Fibroblast of gingiva (primary cell): ENCODE results near the gene JMJD6.
"Not testable (repeated sequence)": the region's sequence is repeated elsewhere in the genome, so short reads cannot be mapped to it uniquely, and the experiment has no call there.

Experiments
- DNase-seq: peaks from one replicate; pipeline ENCODE4 v3.0.0-alpha.2; 2011; ENCODE audit warnings: low read depth

The JMJD6 gene

DNA sequence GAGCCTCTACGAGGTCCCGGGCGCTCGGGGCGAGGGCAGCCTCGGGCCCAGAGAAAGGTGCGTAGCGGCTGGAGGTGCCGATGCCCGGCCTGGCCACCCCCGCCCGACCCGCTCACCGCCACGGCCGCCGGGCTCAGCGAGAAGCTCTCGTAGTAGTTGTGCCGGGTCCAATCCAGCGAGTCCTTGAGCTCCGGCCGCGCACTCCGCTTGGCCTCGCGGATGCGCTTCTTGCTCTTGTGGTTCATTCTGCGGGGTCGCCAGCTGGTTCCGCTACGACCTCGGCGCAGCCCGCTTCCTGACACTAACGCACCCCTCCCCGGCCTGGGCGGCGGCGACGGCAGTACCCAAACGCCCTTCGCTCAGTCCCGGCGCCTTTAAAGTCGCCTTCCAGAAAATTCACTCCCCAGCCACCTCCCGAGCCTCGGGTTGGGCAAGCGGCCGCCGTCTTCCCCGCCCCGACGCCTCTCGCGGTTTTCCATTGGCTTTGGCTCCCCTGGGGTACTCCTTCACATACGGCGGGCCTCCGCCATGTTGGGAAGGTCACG lies at the start of gene JMJD6:
Gene JMJD6, minus strand, starts transcription at position 376 of the 545 bp plus-strand sequence. Its CDS starts 131 bp downstream, at position 245.
- peak; percentile 98 for DNase-seq

DNA sequence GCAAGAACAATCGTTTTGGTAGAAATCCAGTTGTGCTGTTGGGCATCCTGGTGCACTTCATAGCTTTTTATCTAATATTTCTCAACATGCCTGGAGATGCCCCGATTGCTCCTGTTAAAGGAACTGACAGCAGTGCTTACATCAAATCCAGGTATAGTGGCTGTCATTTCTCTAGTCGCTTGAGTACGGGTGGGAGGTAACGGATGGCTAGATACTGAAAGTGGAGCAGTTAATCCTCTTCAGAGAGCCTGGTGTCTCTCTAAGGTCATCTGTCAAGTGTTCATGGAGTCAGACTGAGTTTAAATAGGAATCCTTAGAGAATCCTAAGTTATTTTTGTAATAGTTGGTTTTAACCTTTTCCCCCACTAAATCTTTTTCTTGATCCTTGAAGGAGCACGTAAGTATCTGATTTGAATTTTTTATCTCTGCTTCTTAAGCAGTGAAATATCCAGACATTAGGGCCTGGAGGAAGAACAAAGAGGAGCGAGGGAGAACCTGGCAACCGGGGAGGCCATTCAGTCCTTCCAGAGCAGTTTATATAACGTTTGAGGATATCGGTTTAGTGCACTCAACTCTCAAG lies 48.7 kb upstream of the JMJD6 start:
- no peak for DNase-seq

DNA sequence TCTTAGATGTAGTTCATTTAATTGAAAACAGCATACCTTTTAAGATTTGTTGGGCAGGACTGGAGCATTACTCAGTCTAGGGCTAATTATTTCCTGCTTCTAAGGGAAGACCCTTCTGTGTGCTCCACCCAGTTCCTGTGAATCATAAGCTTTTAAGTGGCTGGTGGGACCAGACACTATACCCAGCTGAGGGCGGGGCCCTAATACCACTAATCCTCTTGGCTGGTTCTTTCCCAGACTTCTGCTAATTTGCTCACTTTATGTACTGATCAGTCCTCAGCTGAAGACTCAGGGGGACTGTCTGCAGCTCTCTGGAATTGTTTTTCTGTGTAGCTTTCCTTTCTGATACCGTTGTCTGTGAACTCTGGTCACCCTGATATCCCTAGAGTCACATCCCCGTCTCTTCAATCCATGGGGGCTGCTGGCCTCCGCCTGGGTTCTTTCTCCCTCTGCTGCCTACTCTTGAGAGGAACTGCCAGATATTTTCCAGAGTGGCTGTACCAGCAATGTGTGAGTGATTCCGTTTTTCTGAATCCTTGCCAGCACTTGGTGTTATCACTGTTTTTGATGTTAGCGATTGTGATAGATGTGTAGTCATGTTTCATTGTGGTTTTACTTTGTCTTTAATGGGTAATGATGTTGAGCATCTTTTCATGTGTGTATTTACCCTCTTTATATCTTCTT lies 46.6 kb upstream of the JMJD6 start:
- DNase-seq, result peak; percentile 36

DNA sequence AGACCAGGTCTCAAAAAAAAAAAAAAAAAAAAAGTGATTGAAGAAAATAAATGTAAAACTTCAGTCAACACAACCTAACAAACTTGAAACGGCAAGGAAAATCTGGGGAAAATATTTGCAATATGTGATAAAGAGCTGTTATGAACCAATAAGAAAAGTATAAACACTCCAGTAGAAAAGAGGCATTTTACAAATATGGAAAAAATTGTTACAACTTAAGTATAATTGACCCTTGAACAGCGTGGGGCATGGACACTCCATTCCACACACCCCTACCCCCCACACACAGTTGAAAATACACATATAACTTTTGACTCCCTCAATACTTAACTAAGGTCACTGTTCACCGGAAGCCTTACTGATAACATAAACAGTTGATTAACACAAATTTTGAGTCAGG lies 32.2 kb upstream of the JMJD6 start:
- no peak for DNase-seq

DNA sequence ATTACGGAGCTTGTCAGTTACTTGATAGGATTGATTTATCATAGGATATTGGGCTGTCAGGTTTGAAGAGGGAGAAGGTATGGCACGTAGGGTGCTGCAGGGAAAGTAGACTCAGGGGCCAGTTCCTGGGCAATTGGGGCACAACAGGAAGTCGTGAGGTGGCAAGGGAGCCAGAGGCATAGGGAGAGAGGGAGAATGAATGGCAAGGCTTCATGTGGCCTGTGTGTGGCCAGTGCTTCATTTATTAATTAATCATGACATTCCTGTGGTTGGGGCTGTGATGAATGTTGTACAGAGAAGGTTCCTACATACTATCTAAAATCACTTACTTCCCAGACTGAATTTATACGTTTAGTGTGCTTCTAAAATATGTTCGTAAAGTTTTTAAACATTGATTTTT lies 30.9 kb upstream of the JMJD6 start:
- no peak for DNase-seq

DNA sequence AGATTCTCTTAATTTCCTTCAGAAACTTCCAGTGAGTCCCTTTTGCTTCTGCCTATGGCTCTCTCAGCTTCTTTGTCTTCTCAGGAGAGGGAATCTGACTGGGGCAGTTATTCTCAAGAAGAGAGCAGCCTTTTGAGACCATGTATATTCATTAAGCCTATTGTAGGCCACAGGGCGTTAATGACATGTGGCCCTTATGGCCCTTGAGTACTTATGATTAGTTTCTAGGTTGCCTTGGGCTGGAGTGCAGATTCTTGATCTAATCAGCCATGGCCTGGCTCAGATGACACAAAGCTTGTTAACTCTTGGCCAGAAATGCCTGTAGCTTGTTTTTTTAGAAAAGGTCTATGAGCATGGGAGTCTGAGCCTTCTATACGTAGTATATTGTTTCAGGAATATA lies 28.9 kb upstream of the JMJD6 start:
- DNase-seq, result no peak

DNA sequence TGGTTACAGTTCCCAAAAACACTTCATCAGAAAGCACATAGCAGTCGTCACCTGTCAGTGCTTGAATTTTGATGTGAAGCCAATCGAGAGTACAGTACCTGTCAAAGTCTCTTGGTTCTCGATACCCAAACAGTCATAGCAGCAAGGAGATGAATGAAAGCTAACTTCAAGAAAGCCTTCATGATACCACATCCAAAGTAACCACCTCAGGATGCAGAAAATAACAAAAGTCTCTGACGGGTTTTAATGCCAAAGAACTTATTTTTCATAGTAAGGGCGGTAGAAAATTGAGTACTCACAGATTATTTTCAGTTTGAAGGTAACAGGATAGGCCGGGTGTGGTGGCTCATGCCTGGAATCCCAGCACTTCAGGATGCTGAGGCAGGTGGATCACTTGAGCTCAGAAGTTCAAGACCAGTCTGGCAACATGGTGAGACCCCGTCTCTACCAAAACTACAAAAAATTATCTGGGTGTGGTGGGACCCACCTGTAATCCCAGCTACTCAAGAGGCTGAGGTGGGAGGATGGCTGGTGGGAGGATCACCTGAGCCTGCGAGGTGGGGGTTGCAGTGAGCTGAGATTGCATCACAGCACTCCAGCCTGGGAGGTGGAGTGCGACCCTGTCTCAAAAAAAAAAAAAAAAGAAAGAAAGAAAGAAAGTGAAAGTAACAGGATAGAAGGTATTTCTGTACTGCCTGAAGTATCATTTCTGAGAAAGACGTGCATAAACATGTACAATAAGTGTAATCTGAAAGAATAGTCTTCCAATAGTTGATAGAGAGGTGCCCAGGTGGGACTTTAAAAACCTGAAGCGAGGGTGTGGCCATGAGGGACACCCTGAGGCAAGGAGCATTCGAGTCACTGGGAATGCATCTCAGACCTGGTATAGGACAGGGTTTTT lies 26.9 kb upstream of the JMJD6 start:
- DNase-seq, result no peak

DNA sequence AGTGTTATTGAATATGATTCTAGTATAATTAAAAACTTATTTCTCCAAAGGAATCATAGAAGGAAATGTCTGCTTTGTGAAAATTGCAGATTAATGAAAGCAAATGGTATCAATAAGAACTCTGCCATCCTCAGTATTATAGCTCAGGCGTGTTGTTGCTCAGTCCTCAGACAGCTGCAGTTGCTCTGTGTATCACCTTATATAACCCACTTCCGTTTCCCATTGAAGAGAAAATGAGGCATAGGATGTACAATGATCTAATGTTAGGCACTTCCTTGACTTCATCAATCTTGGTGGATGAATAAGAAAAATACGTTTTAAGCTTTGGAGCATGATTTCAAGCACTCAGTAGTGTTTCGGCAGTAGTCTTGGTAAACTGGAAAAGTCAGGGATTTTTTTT lies 25.6 kb upstream of the JMJD6 start:
- DNase-seq, result no peak

DNA sequence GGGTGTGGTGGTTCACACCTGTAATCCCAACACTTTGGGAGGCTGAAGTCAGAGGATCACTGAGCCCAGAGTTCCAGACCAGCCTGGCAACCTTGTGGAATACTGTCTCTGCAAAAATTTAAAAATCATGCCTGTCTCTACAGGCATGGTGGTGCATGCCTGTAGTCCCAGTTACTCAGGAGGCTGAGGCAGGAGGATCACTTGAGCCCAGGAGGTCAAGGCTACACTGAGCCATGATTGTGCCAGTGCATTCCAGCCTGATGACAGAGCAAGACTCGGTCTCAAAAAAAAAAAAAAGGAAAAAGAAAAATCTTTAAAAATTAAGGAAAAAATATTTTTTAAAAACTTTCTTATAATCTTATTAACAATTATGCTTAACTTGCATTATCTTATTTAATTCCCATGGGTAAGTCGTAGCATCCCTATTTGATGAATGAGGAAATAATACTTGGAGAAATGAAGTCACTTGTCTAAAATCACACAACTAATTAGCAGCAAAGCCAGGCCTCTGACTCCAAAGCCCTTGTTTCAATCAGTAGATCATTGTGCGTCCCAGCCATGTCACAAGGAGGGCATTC lies 25.1 kb upstream of the JMJD6 start:
- no peak for DNase-seq

DNA sequence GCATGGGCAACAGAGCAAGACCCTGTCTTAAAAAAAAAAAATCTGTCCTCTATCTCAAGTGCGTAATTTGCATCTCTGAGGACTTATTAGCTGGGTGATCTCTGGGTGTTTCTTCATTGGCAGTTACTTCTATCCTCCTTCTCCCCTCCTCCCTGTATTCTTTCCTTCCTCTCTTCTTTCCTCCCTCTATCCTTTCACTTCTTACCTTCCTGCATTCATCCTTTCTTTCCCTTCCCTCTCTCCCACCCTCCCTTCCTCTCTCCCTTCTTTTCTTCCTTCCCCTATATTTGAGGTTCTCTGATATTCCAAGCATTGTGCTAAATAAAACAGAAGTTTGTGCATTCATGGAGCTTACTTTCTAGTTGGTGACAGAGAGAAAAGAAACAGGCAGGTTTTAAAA lies 22.3 kb upstream of the JMJD6 start:
- DNase-seq, result no peak

DNA sequence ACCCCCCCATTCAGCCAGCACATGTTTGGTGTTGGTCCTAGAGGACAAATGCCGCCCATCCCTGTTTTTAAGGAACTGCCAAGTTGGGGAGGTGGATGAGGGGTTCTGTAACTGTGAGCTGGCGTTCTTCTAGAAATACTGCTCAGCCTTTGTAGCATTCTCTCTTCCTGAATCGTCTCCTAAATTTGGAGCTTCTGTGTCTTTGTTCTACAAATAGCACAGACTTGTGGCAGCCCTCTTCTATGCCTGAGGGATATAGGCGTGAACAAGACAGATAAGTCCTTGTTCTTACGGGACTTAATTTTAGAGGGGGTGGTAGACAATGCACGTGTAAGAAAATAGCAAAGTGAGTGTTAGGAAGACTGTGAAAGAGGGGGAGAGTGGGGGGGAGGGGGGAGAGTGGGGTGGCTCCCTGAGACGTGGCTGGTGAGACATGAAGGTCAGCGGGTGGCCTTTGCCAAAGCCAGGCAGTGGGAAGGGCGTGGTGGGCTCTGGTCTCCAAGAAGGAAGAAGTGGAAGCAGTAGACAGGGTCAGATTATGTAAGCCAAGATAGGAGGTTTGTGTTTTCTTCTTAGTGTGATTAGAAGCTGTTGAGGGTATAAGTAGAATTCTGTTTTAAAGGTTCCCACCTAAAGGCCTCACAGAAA lies 21.4 kb upstream of the JMJD6 start:
- no peak for DNase-seq

DNA sequence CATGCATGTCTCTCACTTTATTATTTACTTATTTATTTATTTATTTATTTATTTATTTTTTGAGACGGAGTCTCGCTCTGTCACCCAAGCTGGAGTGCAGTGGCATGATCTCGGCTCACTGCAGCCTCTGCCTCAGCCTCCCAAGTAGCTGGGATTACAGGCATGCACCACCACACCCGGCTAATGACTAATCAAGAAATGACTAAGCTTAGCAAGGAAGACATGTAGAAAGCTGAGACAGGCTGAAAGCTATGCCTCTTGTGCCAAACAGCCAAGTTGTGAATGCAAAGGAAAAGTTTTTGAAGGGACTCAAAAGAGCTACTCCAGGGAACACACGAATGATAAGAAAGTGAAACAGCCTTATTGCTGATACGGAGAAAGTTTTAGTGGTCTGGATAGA lies 19.4 kb upstream of the JMJD6 start:
- DNase-seq, result not testable (repeated sequence)

DNA sequence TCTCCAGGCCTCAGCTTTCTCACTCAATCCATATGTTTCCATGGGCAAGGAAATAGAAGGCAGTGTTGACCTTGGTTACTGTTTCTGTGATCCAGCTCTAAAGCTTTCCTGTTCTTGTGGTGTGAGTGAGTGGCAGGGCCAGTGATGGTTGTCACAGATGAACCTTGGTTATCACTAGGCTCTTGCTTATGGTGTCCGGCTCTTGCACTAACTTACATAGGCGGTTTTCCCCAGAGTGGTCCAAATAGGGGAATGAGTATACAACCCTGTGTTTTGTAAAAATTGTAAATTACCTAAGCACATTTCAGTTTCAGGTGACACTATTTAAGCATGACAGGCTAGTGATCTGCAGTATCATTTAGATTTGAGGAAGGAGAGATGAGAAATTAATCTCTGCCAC lies 18.3 kb upstream of the JMJD6 start:
- no peak for DNase-seq

DNA sequence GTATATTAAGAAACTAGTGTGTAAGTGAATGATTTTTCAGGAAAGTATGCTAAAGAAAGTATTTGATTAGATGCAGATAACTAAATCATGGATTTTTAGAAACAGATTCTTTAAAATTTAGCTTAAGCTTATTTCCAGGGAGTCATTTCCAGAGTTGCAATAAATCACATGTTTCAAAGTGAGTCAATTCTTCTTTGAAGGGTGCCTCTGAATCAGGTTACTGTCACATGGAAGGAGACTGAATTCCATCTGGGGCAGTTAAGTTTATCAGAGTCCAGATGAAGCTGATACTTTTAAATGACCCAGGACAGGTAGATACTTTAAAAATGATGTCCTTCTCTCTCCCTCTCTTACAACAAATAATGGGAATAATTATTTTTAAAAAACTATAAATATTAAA lies 16.6 kb upstream of the JMJD6 start:
- no peak for DNase-seq

DNA sequence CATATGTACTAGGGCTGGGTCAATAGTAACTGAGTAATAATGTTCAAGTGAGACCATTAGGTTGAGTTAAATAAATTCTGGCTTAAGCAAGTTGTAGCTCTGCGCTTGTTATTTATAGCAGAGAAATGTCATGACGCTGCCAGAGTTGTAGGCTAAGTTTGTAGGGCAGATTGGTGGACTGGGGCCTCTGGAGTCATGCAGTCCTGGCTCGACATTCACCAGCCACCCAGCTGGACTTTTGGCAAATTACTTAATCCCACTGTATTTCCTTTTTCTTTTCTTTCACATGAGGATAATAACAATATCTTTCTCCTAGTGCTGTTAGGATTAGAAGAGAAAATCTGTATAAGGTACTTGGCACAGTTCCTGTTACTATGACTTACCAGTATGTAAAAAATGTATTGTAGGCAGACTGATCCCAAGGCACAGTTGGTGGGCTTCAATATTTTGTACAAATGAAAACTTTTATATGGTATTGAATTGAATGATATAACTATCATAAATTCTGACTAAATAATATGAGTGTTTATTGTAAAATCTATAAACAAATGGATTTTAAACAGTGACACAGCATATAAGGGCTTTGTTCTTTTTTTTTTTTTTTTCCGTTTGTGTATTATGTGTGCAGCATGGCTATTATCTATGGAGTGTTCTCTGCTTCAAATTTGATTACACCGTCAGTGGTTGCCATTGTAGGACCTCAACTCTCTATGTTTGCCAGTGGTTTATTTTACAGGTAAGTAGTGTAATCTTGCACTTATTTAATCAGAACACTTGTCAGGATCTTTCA lies 14.1 kb upstream of the JMJD6 start:
- DNase-seq, result peak; percentile 21

DNA sequence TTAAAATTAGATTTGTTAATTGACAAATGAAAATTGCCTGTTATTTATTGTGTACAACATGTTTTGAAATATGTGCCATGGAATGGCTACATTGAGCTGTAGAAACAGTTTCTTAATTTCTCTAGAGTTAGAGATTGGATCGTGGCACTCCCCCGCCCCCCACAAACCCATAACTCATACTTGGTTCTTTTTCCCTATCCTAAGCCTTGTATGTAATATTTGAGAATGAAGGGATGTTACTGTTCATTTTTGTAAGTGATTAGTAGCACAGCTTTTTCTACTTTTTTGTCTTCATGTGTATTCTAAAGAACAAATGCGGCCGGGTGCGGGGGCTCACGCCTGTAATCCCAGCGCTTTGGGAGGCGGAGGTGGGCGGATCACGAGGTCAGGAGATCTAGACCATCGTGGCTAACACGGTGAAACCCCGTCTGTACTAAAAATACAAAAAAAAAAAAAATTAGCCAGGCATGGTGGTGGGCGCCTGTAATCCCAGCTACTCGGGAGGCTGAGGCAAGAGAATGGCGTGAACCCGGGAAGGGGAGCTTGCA lies 13.2 kb upstream of the JMJD6 start:
- DNase-seq, result not testable (repeated sequence)

DNA sequence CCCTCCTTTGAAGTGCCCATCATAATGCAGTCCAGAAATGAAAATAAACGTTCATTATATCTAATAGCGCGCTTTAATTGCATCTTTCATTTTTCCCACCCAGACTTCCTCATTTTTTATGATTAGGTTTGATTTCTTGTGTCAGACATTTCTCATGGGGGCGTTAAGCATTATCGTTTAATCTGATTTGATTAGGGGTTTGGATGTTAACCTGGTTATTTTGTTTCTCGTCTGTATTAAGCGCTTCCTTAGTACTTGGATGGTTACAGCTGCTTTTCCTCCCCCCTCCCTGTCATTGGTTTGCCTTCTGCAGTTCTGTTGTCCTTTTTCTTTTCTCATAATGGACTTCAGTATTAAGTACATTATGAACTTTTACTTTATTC lies 12.1 kb upstream of the JMJD6 start:
- no peak for DNase-seq

DNA sequence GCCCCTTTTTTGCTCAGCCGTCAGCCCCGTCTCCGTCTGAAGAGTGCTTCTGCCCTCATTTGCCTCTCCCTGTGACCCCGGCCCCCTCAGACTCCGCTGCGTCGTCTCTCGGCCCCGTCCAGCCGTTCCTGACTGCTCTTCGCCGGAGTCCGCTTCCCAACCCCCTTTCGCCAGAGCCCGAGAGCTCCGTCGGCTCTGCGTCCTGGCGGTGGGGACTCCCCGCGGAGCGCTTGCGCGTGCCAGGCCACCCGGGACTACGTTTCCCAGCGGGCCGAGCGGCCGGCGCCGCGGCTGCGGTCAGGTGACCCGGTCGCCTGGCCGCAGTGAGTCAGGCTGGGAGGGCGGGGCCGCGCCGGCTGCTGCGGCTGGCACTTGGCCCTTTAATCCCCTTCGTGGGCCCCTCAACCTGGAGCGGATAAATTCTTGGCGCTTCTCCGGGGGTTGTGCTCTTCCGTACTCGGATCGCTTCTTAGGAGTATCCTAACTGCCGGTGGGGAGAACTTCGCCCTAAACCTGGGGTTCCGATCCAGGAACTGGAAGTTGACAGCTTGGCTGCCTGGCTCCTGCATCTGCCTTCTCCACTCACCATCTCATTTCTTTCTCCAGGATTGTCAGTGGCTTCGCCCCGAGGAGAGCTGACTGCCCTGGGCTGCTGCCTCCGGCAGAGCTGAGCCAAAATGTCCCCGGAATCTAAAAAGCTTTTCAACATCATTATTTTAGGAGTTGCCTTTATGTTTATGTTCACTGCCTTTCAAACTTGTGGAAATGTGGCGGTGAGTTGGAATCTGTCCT lies 11.5 kb upstream of the JMJD6 start, which contains the start of gene MFSD11:
Gene MFSD11, plus strand, starts transcription at position 444 of the 792 bp plus-strand sequence. Its CDS starts 234 bp downstream, at position 678.
- DNase-seq, result peak; percentile 95

DNA sequence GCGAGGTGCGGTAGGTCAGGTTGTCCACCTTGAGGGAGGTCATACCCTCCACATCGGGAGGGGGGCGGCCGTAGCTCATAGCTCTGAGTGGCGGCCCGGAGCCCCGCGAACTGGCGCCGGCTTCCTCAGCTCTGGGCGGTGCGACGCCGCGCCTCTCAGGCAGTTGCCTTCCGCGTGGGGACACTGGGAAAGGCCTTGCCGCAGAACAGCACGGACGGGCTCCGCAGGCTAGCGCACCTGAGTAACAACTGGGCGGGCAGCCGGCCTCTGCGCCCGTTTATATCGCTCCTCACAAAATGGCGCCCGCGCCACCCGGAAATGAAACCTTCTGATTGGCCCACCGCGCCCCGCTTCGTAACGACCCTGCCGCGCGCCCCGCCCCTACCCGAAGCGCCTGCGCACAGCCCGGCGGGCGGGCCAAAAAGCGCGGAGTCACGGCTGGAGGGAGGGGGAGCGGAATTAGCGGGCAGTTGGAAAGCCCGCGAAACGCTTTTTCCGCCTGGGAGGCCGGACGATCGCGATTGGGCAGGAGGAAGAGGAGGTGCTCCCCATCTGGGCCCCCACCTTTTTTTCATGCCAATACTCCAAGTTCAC lies 10.8 kb upstream of the JMJD6 start, which contains the start of gene SRSF2:
Gene SRSF2, minus strand, starts transcription at position 250 of the 594 bp plus-strand sequence. Its CDS starts 171 bp downstream, at position 79.
- peak; percentile 99 for DNase-seq
